GM19372 (cell line): Measurements from ENCODE around the gene CTAG1B.
"Not testable (repeated sequence)": the region's sequence is repeated elsewhere in the genome, so short reads cannot be mapped to it uniquely, and the experiment has no call there.

Experiments
- ATAC-seq: cut with Tn5 transposase; IDR thresholded peaks from one replicate; pipeline ENCODE4 v1.9.1; 2021; ENCODE audit warnings: mild to moderate bottlenecking, low read depth, moderate library complexity; ENCODE audit not compliant: unreplicated experiment

CTAG1B gene

DNA sequence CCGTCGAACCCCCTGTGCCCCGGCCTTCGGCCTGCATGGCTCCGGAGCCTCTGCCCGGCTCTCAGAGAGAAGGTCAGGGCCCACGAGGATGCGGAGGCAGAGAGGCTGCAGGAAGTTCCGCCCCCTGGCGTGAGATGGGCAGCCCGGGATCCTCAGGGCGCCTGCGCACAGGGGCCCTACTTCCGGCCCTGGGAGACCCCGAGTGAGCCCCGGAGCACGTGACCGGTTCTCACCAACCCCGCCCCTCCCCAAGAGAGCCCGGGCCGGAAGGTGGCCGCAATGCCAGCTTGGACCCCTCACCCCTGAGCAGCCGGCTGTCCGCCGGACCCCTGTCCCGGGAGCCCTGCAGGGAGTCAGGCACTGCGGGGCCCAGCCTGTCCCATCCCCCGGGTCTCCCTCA is at the start of gene CTAG1B:
Gene CTAG1B, minus strand, starts transcription at position 101 of the 400 bp plus-strand sequence. Its CDS starts 64 bp downstream, at position 37.
- ATAC-seq, result not testable (repeated sequence)

DNA sequence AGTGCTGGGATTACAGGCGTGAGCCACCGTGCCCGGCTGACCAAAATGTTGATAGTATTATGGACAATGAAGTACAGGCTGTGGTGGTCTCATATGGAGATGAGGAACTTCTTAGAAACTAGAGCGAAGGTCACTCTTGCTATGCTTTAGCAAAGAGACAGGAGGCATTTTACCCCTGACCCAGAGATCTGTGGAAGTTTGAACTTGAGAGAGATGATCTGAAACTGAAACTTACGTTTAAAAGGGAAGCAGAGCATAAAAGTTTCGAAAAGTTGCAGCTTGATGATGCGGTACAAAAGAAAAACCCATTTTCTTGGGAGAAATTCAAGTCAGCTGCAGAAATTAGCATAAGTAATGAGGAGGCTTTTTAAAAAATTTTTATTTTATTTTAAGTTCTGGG is 42.8 kb upstream of the CTAG1B start:
- ATAC-seq, result no peak

DNA sequence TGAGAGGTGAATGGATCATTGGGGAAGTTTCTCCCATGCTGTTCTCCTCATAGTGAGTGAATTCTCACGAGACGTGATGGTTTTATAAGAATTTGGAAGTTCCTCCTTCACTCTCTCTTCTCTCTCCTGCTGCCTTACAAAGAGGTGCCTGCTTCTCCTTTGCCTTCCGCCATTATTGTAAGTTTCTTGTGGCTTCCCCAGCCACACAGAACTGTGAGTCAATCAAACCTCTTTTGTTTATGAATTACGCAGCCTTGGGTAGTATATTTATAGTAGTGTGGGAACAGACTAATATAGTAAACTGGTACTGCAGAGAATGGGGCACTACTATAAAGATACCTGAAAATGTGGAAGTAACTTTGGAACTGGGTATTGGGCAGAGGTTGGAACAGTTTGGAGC is 42.1 kb upstream of the CTAG1B start:
- no peak for ATAC-seq

DNA sequence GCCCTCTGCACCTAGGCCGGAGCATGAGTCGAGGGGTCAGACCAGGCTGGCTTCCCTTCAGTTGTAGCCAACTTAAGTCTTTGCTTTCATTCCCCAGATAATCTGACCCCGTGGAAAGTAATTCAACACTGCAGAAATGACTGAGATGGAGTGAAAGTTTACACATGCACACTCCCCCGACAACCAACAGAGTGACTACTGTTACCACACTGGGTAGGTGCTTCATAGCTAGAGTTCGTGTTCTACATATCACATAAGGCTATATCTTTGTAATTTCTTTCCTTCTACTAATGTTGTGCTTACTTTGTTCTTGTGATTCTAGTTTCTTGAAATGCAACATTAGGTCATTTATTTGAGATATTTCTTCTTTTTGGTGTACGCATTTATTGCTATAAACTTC is 41.5 kb upstream of the CTAG1B start:
- no peak for ATAC-seq

DNA sequence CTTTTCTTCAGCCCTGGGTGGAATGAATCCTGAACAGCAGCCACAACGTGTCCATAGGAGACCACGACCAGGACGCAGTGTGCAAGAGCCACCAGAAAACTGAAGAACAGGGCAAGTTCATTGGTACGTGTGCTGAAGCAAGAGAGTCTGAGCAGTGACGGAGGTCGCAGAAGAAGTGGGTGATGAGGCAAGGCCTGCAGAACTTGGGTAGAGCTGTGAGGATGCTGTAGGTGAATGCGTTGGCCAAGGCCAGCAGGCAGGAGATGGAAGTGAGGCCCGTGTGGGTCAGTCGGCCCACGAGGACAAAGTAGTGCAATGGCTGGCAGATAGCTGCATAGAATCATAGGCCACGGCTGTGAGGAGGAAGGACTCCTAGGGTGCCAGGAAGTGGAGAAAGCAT is 39.9 kb upstream of the CTAG1B start:
- ATAC-seq, result no peak

DNA sequence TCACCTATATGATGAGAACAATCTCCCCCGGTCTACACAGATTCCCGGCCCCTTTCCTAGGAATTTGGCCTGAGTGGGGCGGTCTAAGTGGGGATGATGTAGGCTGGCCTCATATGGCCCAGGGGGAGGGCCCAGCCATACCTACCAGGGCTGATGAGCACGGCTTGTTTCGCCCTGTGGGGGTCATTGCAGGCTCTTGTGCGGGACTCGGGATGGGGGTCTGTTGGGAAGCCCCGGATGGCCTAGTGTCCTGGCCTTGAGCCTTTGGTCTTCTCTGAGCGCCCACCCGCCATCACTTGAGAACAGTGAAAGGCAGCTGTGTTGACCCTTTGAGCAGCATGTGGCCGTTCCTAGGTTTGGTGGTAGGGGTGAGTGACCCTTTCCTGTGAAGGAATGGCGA is 39.1 kb upstream of the CTAG1B start:
- ATAC-seq, result no peak

DNA sequence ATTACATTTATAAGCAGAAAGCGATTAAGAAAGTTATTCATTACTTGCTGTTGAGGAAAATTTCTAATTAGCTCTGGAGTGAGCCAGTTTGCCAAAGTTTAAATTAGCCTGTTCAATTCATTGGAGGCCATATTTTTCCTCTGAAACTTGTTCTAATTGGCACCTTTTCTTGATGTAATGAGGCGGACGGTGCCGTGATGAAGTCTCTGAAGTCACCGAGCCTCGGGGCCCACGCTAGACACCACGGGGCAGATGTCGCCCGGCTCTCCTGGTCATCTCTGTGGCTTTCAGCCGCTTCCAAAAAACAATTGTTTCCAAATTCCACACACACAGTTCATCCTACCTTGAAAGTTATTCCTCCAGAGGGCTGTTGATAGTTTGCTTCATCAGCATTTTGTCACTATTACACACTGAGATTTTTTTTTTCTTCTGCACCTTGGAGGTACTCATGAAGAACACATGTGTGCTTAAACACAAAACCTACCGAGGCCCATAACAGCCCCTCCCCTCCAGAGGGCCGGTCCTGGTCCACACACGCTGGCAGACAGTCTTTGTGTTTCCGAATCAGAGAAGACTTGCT is 38.2 kb upstream of the CTAG1B start:
- ATAC-seq, result no peak

DNA sequence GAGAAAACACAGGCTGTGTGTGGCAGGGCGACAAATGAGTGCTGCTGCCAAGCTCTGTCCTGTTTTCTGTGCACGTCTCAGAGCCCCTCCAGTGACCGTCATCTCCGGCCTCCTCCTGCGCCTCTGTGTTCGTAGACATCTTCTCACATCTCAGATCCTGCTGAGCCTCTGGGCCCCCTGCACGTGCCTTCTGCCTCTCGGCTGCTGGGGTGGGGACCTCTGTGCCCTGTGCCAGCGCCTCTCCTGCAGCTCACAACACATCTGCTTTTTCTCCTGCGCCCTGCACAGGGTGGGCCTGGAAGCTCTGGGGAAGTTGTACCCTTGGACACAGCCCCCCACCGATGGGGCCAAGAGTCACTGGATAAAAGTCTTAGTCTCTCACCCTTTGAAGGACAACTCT is 36.7 kb upstream of the CTAG1B start:
- no peak for ATAC-seq

DNA sequence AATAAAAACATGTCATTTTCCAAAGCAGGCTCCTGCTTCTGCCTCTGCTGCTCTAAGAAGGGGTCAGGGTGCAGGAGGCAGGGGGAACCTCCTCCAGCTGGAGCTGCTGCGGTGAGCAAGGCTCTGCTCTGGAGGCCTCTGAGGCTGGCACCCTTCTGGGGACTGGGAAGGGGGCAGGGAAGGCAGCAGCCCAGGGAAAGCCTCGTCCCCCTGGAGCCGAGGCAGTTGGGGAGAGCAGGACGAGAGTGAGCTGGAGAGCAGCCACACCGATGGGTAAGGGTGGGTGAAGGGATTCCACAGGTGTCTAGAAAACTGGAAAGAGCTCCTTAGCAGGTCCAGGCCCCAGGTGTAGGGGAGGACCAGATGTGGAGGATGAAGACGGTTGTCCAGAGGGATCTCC is 36.3 kb upstream of the CTAG1B start:
- no peak for ATAC-seq

DNA sequence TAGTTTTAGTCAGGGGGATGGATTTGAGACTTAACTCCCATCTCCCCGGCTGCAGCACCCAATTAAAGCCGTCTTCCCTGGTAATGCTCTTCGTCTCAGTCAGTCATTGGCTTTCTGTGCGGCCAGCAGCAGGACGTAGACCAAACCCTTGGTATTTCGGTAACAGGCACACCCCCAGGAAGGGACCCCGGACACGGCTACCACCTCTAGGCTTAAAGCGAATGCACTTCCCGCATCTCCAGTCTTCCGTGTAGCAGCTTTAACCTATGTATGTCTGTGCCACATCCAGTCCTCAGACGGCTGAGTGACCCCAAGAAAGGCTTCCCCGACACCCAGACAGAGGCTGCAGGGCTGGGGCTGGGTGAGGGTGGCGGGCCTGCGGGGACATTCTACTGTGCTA is 35.8 kb upstream of the CTAG1B start:
- ATAC-seq, result no peak

DNA sequence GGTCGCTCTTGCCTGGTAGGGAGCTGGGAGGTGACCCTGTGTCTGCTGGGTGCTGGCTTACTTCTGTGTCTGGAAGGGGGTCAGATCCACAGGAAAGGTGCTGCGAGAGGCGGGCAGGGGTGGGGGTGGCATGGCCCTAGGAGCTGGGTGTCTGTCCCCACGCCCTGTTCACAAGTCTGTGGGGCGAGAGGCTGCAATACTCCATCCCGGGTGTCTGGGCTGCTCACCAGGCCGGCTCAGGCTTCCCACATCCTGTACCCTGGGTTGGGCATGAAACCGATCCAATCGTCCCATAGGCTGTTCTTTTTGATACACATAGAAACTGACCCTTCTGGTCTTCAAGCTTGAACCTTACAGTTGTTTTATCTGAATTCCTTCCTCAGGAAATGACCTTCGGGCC is 35.3 kb upstream of the CTAG1B start:
- no peak for ATAC-seq

DNA sequence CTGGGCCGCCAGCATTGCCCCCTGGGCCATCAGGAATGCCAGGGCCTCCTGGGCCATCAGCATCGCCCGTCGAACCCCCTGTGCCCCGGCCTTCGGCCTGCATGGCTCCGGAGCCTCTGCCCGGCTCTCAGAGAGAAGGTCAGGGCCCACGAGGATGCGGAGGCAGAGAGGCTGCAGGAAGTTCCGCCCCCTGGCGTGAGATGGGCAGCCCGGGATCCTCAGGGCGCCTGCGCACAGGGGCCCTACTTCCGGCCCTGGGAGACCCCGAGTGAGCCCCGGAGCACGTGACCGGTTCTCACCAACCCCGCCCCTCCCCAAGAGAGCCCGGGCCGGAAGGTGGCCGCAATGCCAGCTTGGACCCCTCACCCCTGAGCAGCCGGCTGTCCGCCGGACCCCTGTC is 34.3 kb upstream of the CTAG1B start, which contains the start of gene CTAG2:
Gene CTAG2, minus strand, starts transcription at position 167 of the 400 bp plus-strand sequence. Its CDS starts 64 bp downstream, at position 103.
- not testable (repeated sequence) for ATAC-seq

DNA sequence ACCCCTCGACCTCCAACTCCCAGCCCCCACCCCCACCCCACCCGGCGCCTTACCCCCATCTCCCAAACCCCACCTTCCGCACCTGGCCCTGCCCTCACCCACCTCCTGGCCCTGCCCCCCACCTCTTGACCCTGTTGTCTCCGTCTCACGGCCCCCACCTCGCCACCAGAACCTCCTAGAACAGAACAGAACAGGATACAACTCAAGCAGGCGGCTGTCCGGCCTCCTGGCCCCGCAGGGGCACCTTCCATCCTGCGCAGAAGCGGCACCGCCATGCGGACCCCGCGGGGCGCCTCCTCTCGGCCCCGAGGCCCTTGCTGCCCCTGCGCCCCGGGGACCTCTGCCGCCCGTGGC is 33.9 kb upstream of the CTAG1B start:
- no peak for ATAC-seq

DNA sequence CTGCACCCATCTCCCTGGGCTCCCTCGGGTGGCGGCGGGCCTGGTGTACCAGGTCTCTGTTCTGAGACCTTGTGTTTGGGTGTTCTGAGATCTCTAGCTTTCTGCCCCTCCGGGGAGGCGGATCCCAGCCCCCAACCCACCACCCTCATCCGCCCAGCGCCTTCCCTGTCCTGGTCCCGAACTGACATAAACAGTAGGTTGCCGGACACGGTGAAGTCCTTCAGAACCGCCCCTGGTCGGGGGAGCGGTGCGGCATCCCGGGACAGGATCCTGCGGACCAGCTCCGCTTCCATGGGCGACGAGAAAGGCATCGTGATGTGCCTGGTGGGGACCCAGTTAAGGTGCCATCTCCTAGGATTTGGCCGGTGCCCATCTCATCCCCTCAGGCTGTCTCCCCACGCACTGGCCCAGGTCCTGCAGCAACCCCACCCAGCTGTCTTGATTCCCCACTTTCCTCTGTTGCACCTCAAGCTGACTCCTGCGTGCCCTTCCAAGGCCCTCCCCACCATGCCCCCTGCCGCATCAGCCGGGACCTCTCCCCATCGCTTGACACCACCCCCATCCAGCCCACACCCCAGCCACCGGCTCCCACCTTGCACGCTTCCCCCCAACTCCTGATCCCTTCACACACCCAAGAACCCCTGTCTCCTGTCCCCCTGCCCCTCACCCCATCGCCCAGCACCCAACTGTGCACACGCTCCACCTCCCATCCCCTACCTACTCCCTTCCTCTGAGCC is 33.4 kb upstream of the CTAG1B start:
- ATAC-seq, result no peak

DNA sequence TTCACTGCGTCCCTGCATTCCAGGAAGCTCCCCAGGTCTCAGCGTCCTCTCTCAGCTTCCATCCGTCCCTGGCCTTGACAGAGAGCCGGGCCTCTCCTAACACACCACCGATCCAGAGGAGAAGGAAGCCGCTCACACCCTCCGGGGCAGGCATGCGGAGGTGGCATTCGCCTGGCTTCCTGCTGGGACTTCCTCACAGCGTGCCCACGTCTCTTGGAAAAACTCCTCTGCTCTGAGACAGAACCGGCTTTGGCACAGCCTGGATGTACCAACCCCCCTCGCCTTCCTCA is 31.1 kb upstream of the CTAG1B start:
- no peak for ATAC-seq

DNA sequence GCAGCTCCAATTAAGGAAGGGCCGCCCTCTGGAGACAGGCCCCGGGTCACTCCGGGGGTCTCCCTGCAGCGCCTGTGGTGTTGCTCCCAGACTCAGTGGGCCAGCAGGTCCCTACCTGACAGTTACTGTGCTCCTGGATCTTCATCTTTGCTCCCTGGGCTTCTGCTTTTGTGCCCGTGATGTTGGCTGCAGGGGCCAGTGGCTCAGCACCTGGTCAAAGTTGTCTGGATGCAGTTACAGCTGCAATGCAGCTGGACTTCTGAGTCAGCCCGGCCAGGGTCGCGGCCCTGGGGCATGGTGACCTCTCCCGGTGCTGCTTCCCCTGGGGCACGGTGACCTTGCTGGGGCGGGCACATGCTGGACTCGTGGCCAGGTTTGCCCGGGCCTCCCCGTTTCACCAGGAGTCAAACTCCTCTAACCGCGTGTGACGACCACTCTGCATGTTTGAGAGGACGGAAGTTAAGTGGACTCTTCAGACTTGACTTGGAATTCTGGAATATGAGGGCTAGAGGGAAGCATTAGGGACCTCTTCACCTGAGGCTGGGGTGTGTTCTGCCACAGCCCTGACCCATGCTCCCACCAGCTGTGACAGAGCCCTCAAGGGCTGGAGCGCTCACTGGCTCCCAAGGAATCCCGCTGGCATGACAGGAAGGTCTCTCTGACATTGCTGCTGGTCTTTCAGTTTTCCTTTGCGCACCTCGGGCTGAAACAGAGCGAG is 30.6 kb upstream of the CTAG1B start:
- no peak for ATAC-seq

DNA sequence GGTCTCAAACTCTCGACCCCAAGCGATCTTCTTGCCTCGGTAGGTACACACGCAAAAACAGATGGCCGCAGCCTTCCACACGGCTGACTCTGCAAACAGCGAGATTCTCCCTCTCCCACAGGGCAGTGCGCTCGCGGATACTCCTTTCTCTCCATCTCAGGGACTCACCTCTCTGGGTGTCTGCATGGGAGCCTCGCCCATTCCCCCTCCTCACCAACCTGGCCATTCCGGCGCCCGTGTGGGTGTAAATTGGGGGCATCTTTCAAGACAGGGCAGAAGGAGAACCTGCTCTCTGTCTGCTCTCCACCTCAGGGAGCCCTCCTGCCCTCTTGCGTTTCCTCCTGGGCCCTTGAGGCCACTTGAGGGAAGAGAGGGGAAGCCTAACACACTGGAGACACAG is 29.8 kb upstream of the CTAG1B start:
- no peak for ATAC-seq

DNA sequence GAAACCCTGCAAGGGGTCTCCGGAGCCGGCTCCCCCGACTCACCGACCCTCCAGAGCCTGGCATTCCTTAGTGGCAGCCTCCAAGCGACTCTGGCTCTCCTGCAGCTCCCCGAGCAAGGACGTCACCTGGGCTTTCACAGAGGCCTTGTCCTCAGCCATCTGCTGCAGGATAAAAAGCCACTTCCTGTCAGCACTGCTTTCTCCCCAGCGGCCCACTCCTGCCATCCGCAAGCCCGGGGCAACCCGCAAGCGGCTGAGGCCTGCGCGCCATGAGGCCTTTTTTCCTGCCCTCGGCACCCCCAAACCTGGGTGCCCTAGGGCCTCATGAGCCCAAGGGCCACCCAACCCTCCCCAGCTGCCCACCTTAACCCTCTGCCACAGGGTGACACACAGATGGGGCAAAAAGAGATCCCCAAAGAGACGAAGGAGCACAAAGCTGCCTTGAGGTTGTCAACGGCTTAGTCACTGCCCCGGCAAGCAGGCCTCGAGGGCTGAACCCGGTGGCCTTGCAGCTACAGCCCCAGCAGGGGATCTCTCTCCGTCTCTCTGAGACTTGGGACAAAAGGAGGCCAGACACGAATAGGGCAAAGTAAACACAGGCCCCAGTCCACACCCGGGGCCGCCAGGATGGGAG is 26.8 kb upstream of the CTAG1B start:
- not testable (repeated sequence) for ATAC-seq

DNA sequence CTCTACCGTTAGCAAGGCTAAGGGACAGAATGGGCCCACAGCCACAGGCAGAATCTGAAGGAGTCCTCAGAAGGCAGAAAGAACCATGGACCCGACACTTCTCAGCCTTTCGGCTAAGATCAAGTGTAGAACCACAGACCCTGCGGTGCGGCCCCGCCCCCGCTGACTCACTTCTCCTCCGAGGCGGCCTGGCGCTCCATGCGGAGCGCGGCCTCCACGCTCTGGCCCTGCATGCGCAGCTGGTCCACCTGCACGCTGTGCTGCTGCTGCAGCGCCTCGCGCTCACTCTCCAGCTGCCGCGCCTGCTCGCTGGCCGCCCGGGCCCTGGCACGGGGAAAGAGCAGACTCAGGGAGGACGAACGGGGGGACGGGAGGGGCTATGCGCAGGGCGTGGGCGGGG is 24.6 kb upstream of the CTAG1B start:
- not testable (repeated sequence) for ATAC-seq

DNA sequence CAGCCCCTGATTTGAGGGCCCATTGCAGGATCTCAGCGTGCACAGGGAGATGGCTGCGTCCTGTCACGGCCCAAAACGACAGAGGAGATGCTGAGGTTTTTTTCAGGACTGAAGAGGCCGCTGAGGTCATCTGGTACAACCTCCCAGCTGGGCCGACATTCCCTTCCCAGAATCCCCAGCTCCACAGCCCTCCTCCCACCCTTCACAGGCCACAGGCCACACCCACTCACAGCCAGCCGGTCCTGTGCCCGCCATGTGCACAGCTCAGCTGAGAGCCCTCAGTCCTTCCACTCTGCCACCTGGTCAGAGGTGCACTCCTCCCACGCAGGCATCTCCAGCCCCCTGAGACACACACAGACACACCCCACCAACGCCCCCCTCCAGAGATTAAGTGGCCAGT is 22.7 kb upstream of the CTAG1B start:
- not testable (repeated sequence) for ATAC-seq

DNA sequence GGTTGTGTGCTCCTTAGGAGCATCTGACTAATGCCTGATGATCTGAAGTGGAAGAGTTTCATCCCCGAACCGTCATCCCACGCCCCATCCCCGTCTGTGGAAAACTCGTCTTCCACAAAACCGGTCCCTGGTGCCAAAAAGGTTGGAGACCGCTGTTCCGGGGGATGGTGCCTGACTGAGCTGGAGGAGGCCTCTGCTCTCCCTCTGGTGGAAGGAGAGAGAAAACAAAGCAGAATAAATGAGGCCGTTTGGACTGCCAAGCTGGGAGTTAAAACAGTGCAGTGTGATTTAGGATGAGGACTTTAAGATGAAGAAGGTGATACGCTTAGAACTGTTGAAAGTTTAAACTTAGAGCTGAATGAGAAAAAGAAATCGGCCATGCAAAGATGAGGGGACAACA is 14.6 kb upstream of the CTAG1B start:
- not testable (repeated sequence) for ATAC-seq
